ENCODE measurements around the gene JUP.

The JUP gene

GRCh38 chr17:41739661-41740352 is 46.7 kb downstream of the JUP start:
- Histone ChIP-seq H3K36me3 (ENCODE audit: control insufficient read depth, insufficient read depth, low read length) (no peaks in the 10 kb centered on the region), H3K27me3 (ENCODE audit: control insufficient read depth, insufficient read depth, low read length) (peaks cover 31% of the 10 kb centered on the region), H3K4me3 (ENCODE audit: low read depth, low read length) (no peak overlapping the region), H3K27ac (ENCODE audit: low read depth, low read length) (no peak overlapping the region), H3K9me3 (ENCODE audit: control insufficient read depth, insufficient read depth, low read depth, low read length) (no peaks in the 10 kb centered on the region), H3K9ac (ENCODE audit: low read length) (no peak overlapping the region), H3K4me1 (ENCODE audit: control insufficient read depth, insufficient read depth, low read length) (peaks cover 13% of the 10 kb centered on the region)

- Histone ChIP-seq H3K27ac (ENCODE audit: low read depth, low read length) (no peak overlapping the region), H3K36me3 (ENCODE audit: control insufficient read depth, insufficient read depth, low read length) (no peaks in the 10 kb centered on the region), H3K9me3 (ENCODE audit: control insufficient read depth, insufficient read depth, low read depth, low read length) (no peaks in the 10 kb centered on the region), H3K4me3 (ENCODE audit: low read depth, low read length) (no peak overlapping the region), H3K27me3 (ENCODE audit: control insufficient read depth, insufficient read depth, low read length) (peaks cover 41% of the 10 kb centered on the region), H3K9ac (ENCODE audit: low read length) (no peak overlapping the region), H3K4me1 (ENCODE audit: control insufficient read depth, insufficient read depth, low read length) (peaks cover 13% of the 10 kb centered on the region)
These were observed 47.8 kb downstream of the JUP start for GRCh38 chr17:41738801-41739112.

- no peaks in the 10 kb centered on the region for H3K36me3 ChIP-seq (ENCODE audit: control insufficient read depth, insufficient read depth, low read length)
- H3K9ac ChIP-seq (ENCODE audit: low read length): peak overlapping the region; percentile 11
- H3K4me1 ChIP-seq (ENCODE audit: control insufficient read depth, insufficient read depth, low read length): peaks cover 13% of the 10 kb centered on the region
- no peak overlapping the region for H3K27ac ChIP-seq (ENCODE audit: low read depth, low read length)
- peaks cover 47% of the 10 kb centered on the region for H3K27me3 ChIP-seq (ENCODE audit: control insufficient read depth, insufficient read depth, low read length)
- H3K4me3 ChIP-seq (ENCODE audit: low read depth, low read length): no peak overlapping the region
- no peaks in the 10 kb centered on the region for H3K9me3 ChIP-seq (ENCODE audit: control insufficient read depth, insufficient read depth, low read depth, low read length)
These were observed 48.3 kb downstream of the JUP start for GRCh38 chr17:41738077-41738800.

GRCh38 chr17:41737680-41738023 is 48.9 kb downstream of the JUP start:
- Histone ChIP-seq H3K27me3 (ENCODE audit: control insufficient read depth, insufficient read depth, low read length) (peaks cover 52% of the 10 kb centered on the region), H3K9me3 (ENCODE audit: control insufficient read depth, insufficient read depth, low read depth, low read length) (no peaks in the 10 kb centered on the region), H3K27ac (ENCODE audit: low read depth, low read length) (no peak overlapping the region), H3K4me3 (ENCODE audit: low read depth, low read length) (no peak overlapping the region), H3K4me1 (ENCODE audit: control insufficient read depth, insufficient read depth, low read length) (peaks cover 13% of the 10 kb centered on the region), H3K9ac (ENCODE audit: low read length) (no peak overlapping the region), H3K36me3 (ENCODE audit: control insufficient read depth, insufficient read depth, low read length) (no peaks in the 10 kb centered on the region)

GRCh38 chr17:41736983-41737679 is 49.4 kb downstream of the JUP start:
- Histone ChIP-seq H3K4me1 (ENCODE audit: control insufficient read depth, insufficient read depth, low read length) (peaks cover 13% of the 10 kb centered on the region), H3K9me3 (ENCODE audit: control insufficient read depth, insufficient read depth, low read depth, low read length) (no peaks in the 10 kb centered on the region), H3K27me3 (ENCODE audit: control insufficient read depth, insufficient read depth, low read length) (peaks cover 58% of the 10 kb centered on the region), H3K36me3 (ENCODE audit: control insufficient read depth, insufficient read depth, low read length) (no peaks in the 10 kb centered on the region), H3K4me3 (ENCODE audit: low read depth, low read length) (no peak overlapping the region), H3K27ac (ENCODE audit: low read depth, low read length) (no peak overlapping the region), H3K9ac (ENCODE audit: low read length) (no peak overlapping the region)

- Histone ChIP-seq H3K9me3 (ENCODE audit: control insufficient read depth, insufficient read depth, low read depth, low read length) (no peaks in the 10 kb centered on the region), H3K27me3 (ENCODE audit: control insufficient read depth, insufficient read depth, low read length) (peaks cover 71% of the 10 kb centered on the region), H3K4me3 (ENCODE audit: low read depth, low read length) (no peak overlapping the region), H3K4me1 (ENCODE audit: control insufficient read depth, insufficient read depth, low read length) (peaks cover 13% of the 10 kb centered on the region), H3K27ac (ENCODE audit: low read depth, low read length) (no peak overlapping the region), H3K9ac (ENCODE audit: low read length) (no peak overlapping the region), H3K36me3 (ENCODE audit: control insufficient read depth, insufficient read depth, low read length) (no peaks in the 10 kb centered on the region)
These were observed 50.8 kb downstream of the JUP start for GRCh38 chr17:41735744-41736143.

GRCh38 chr17:41734949-41735313 is 51.6 kb downstream of the JUP start:
- Histone ChIP-seq H3K4me1 (ENCODE audit: control insufficient read depth, insufficient read depth, low read length) (peaks cover 18% of the 10 kb centered on the region), H3K4me3 (ENCODE audit: low read depth, low read length) (peak overlapping the region; percentile 89), H3K27ac (ENCODE audit: low read depth, low read length) (no peak overlapping the region), H3K9me3 (ENCODE audit: control insufficient read depth, insufficient read depth, low read depth, low read length) (no peaks in the 10 kb centered on the region), H3K36me3 (ENCODE audit: control insufficient read depth, insufficient read depth, low read length) (no peaks in the 10 kb centered on the region), H3K9ac (ENCODE audit: low read length) (peak overlapping the region; percentile 98), H3K27me3 (ENCODE audit: control insufficient read depth, insufficient read depth, low read length) (peaks cover 80% of the 10 kb centered on the region)

- Histone ChIP-seq H3K27ac (ENCODE audit: low read depth, low read length) (no peak within 1 kb of the TSS), H3K27me3 (ENCODE audit: control insufficient read depth, insufficient read depth, low read length) (peaks cover 80% of the 10 kb centered on the region), H3K4me3 (ENCODE audit: low read depth, low read length) (peak within 1 kb of the TSS; percentile 89), H3K36me3 (ENCODE audit: control insufficient read depth, insufficient read depth, low read length) (no peaks in the 10 kb centered on the region), H3K4me1 (ENCODE audit: control insufficient read depth, insufficient read depth, low read length) (peaks cover 14% of the 10 kb centered on the region), H3K9ac (ENCODE audit: low read length) (peak within 1 kb of the TSS; percentile 98), H3K9me3 (ENCODE audit: control insufficient read depth, insufficient read depth, low read depth, low read length) (no peaks in the 10 kb centered on the region)
These were observed 52.2 kb downstream of the JUP start, which contains the start of gene HAP1 for GRCh38 chr17:41734139-41734948. HAP1 (minus strand) TSS chr17:41734643; CDS start chr17:41734634, 9 bp downstream.

- H3K27ac ChIP-seq (ENCODE audit: low read depth, low read length): no peak overlapping the region
- H3K36me3 ChIP-seq (ENCODE audit: control insufficient read depth, insufficient read depth, low read length): no peaks in the 10 kb centered on the region
- peaks cover 80% of the 10 kb centered on the region for H3K27me3 ChIP-seq (ENCODE audit: control insufficient read depth, insufficient read depth, low read length)
- peaks cover 9% of the 10 kb centered on the region for H3K4me1 ChIP-seq (ENCODE audit: control insufficient read depth, insufficient read depth, low read length)
- H3K9ac ChIP-seq (ENCODE audit: low read length): no peak overlapping the region
- H3K9me3 ChIP-seq (ENCODE audit: control insufficient read depth, insufficient read depth, low read depth, low read length): no peaks in the 10 kb centered on the region
- peak overlapping the region; percentile 89 for H3K4me3 ChIP-seq (ENCODE audit: low read depth, low read length)
These were observed 53.0 kb downstream of the JUP start for GRCh38 chr17:41733348-41734138.

GRCh38 chr17:41731836-41732235 is 54.7 kb downstream of the JUP start:
- Histone ChIP-seq H3K4me1 (ENCODE audit: control insufficient read depth, insufficient read depth, low read length) (0 out of 2 replicates have a peak, but pooled peaks cover 5% of the 10 kb centered on the region), H3K9me3 (ENCODE audit: control insufficient read depth, insufficient read depth, low read depth, low read length) (no peaks in the 10 kb centered on the region), H3K4me3 (ENCODE audit: low read depth, low read length) (no peak overlapping the region), H3K9ac (ENCODE audit: low read length) (no peak overlapping the region), H3K27me3 (ENCODE audit: control insufficient read depth, insufficient read depth, low read length) (peaks cover 69% of the 10 kb centered on the region), H3K27ac (ENCODE audit: low read depth, low read length) (no peak overlapping the region), H3K36me3 (ENCODE audit: control insufficient read depth, insufficient read depth, low read length) (no peaks in the 10 kb centered on the region)
